Mesendoderm (in vitro differentiated cells): Measurements from ENCODE around the gene CHST15.

Experiments
- DNase-seq: peaks from one replicate; pipeline ENCODE4 v3.0.0; 2013
- H2AK5ac ChIP-seq: 2 replicates; pipeline ENCODE4 v1.6.1; 2013; ENCODE audit warnings: low read length, inconsistent platforms
- H2BK120ac ChIP-seq: 2 replicates; pipeline ENCODE4 v1.6.1; 2013; ENCODE audit warnings: low read depth, mild to moderate bottlenecking, low read length, moderate library complexity, mixed read lengths
- H2BK15ac ChIP-seq: replicated peaks from 2 replicates; pipeline ENCODE4 v1.6.1; 2013; ENCODE audit warnings: low read depth, mild to moderate bottlenecking, moderate library complexity
- H2BK5ac ChIP-seq: 2 replicates; pipeline ENCODE4 v1.6.1; 2013; ENCODE audit warnings: low read length, inconsistent platforms
- H3K18ac ChIP-seq: 2 replicates; pipeline ENCODE4 v1.6.1; 2013; ENCODE audit warnings: mild to moderate bottlenecking, low read length, mixed read lengths
- H3K23ac ChIP-seq: one replicate; pipeline ENCODE4 v1.6.1; 2013; ENCODE audit warnings: low read length
- H3K27ac ChIP-seq: 2 replicates; pipeline ENCODE4 v1.5.1; 2013; ENCODE audit warnings: low read depth, mild to moderate bottlenecking, inconsistent platforms, low read length, moderate library complexity
- H3K27me3 ChIP-seq: 2 replicates; pipeline ENCODE4 v1.6.1; 2013; ENCODE audit warnings: low read length, control low read depth, mild to moderate bottlenecking, inconsistent platforms; ENCODE audit not compliant: insufficient read depth, poor library complexity
- H3K36me3 ChIP-seq: 2 replicates; pipeline ENCODE4 v1.6.1; 2013; ENCODE audit warnings: low read length, inconsistent platforms; ENCODE audit not compliant: control insufficient read depth, insufficient read depth
- H3K4ac ChIP-seq: one replicate; pipeline ENCODE4 v1.6.1; 2013; ENCODE audit warnings: low read depth, mild to moderate bottlenecking, low read length, moderate library complexity
- H3K4me1 ChIP-seq: 2 replicates; pipeline ENCODE4 v1.6.1; 2013; ENCODE audit warnings: low read depth, low read length, inconsistent platforms; ENCODE audit not compliant: control insufficient read depth
- H3K4me2 ChIP-seq: 2 replicates; pipeline ENCODE4 v1.6.1; 2013; ENCODE audit warnings: low read length
- H3K4me3 ChIP-seq: 2 replicates; pipeline ENCODE4 v1.5.1; 2013; ENCODE audit warnings: mild to moderate bottlenecking, low read length
- H3K56ac ChIP-seq: one replicate; pipeline ENCODE4 v1.6.1; 2013; ENCODE audit warnings: low read length
- H3K79me1 ChIP-seq: 2 replicates; pipeline ENCODE4 v1.6.1; 2013; ENCODE audit warnings: low read length, inconsistent platforms
- H3K79me2 ChIP-seq: 2 replicates; pipeline ENCODE4 v1.6.1; 2013; ENCODE audit warnings: mild to moderate bottlenecking, low read length; ENCODE audit not compliant: control insufficient read depth, insufficient read depth
- H3K9ac ChIP-seq: 2 replicates; pipeline ENCODE4 v1.6.1; 2013; ENCODE audit warnings: low read length, inconsistent platforms
- H4K5ac ChIP-seq: one replicate; pipeline ENCODE4 v1.6.1; 2013; ENCODE audit warnings: low read length
- H4K8ac ChIP-seq: one replicate; pipeline ENCODE4 v1.6.1; 2013; ENCODE audit warnings: low read depth, mild to moderate bottlenecking, control low read depth, low read length, moderate library complexity
- WGBS: extraction: QIAGEN DNeasy Blood & Tissue Kit; methylation state at CpG from one replicate; pipeline ENCODE4 v1.1.7; 2013; ENCODE audit warnings: low lambda C conversion rate, missing lambda C conversion rate; ENCODE audit not compliant: insufficient coverage; ENCODE audit errors: extremely low coverage; 5-methylcytosine and 5-hydroxymethylcytosine counted together

The CHST15 gene

DNA sequence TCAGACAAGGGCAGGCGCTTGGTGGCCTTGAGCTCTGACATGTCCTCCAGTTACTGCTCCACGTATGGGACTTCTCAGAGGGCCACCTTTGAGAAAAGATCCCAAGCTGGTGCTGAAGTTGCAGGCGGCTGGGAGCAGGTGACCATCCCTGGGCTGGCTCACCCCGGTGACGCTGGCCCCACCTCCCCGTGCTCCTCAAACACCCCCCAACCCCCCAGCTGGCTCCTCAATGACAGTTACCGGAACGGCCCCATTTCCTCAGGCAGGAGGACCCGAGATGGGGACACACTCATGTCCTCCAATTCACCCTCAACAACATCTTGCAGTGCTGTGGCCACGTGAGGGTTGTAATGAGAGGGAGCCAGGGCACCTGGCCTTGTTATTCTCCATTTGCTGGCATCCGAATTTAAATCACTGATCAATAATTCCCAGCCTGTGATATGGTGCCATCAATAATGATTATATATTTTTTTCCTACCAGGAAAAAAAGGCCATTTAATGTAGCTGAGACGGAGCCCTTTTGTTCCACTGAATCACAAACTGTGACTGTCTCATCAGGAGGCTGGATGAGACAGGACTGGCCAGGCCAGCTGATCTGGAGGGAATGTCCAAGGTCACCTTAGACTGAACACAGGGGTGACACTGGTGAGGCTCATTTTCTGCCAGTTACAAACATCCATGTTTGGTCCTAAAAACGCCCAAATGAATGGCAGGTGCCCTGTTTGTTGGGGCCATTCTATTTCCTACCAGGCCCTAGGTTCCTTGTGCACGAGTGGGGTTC is 64.5 kb downstream of the CHST15 start:
- no CpG with 5 or more reads among the region's 14 CpGs for WGBS
- no peak overlapping the region for H2BK5ac ChIP-seq
- H3K27ac ChIP-seq: no peak overlapping the region
- H3K4me1 ChIP-seq: peaks cover 6% of the 10 kb centered on the region
- no peaks in the 10 kb centered on the region for H3K79me2 ChIP-seq
- H4K5ac ChIP-seq: no peak overlapping the region
- no peak overlapping the region for H3K4me3 ChIP-seq
- no peak overlapping the region for H3K23ac ChIP-seq
- no peak overlapping the region for H3K18ac ChIP-seq
- DNase-seq: no peak
- H3K27me3 ChIP-seq: no peaks in the 10 kb centered on the region
- H3K56ac ChIP-seq: no peak overlapping the region
- no peak overlapping the region for H3K4ac ChIP-seq
- no peak overlapping the region for H2AK5ac ChIP-seq
- H3K79me1 ChIP-seq: no peaks in the 10 kb centered on the region
- H2BK15ac ChIP-seq: no peak overlapping the region
- H3K4me2 ChIP-seq: no peak overlapping the region
- H4K8ac ChIP-seq: no peak overlapping the region
- no peaks in the 10 kb centered on the region for H3K36me3 ChIP-seq
- H3K9ac ChIP-seq: no peak overlapping the region
- no peak overlapping the region for H2BK120ac ChIP-seq

DNA sequence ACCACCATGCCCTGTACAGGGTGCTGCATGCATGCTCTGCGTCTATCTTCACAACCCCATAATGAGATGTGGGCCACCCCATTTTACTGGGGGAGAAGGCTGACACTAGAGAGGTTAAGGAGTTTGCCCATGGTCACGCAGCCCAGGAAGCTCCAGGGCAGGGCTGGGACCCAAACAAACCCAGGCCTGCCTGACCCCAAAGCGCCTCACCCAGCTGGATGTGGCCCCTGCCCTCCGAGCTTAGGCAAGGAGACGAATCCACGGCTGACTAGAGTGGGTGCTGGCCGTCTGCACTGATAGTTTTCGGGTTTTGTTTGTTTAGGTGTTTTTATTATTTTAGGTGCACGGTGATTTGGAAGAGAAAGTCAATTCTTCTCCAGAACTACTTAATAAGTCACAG is 65.7 kb downstream of the CHST15 start:
- H3K4me1 ChIP-seq: peaks cover 5% of the 10 kb centered on the region
- no peak overlapping the region for H4K5ac ChIP-seq
- no peak overlapping the region for H3K9ac ChIP-seq
- H4K8ac ChIP-seq: no peak overlapping the region
- H3K23ac ChIP-seq: no peak overlapping the region
- H3K27ac ChIP-seq: no peak overlapping the region
- no peaks in the 10 kb centered on the region for H3K79me1 ChIP-seq
- no peak overlapping the region for H2AK5ac ChIP-seq
- H3K36me3 ChIP-seq: no peaks in the 10 kb centered on the region
- no peak for DNase-seq
- H3K4me2 ChIP-seq: no peak overlapping the region
- no peak overlapping the region for H3K56ac ChIP-seq
- H3K4ac ChIP-seq: no peak overlapping the region
- no peaks in the 10 kb centered on the region for H3K79me2 ChIP-seq
- H2BK5ac ChIP-seq: no peak overlapping the region
- no peak overlapping the region for H3K4me3 ChIP-seq
- no peaks in the 10 kb centered on the region for H3K27me3 ChIP-seq
- WGBS: no CpG with 5 or more reads among the region's 9 CpGs
- no peak overlapping the region for H3K18ac ChIP-seq
- H2BK120ac ChIP-seq: no peak overlapping the region
- no peak overlapping the region for H2BK15ac ChIP-seq

DNA sequence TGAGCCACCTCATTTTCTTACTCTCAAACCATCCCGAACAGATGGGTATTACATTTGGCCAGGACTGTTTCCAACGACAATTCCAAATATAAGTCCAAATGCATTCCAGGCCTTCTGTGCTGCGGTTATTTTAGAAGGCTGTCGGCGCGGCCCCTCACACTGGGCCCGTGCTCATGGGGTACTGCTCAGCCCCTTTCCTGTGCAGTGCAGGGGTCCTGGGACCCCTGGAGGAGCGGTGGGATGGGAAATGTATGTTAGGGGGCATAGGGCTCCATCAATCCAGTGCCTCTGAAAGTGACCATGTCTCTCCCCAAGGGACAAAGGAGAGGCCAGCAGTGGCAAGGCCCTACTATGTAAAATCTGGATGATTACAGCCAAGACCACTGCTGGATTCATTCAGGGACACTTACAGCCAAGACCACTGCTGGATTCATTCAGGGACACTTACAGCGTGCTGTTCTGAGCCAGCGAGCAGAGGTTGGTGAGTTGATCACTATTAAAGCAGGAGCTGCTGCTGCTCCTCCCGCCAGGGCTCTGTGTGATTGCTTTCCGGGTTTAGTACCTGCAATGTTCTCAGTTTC is 66.3 kb downstream of the CHST15 start:
- no peak overlapping the region for H3K27ac ChIP-seq
- H4K5ac ChIP-seq: no peak overlapping the region
- no peak overlapping the region for H2BK5ac ChIP-seq
- WGBS: no CpG with 5 or more reads among the region's 12 CpGs
- H3K4me1 ChIP-seq: peaks cover 5% of the 10 kb centered on the region
- no peak for DNase-seq
- no peak overlapping the region for H2BK15ac ChIP-seq
- H3K79me1 ChIP-seq: no peaks in the 10 kb centered on the region
- H3K18ac ChIP-seq: no peak overlapping the region
- no peaks in the 10 kb centered on the region for H3K27me3 ChIP-seq
- no peak overlapping the region for H3K56ac ChIP-seq
- H2BK120ac ChIP-seq: no peak overlapping the region
- H3K36me3 ChIP-seq: no peaks in the 10 kb centered on the region
- H3K23ac ChIP-seq: no peak overlapping the region
- no peak overlapping the region for H3K4me2 ChIP-seq
- H4K8ac ChIP-seq: no peak overlapping the region
- H3K4ac ChIP-seq: no peak overlapping the region
- H2AK5ac ChIP-seq: no peak overlapping the region
- H3K4me3 ChIP-seq: no peak overlapping the region
- H3K9ac ChIP-seq: no peak overlapping the region
- H3K79me2 ChIP-seq: no peaks in the 10 kb centered on the region

DNA sequence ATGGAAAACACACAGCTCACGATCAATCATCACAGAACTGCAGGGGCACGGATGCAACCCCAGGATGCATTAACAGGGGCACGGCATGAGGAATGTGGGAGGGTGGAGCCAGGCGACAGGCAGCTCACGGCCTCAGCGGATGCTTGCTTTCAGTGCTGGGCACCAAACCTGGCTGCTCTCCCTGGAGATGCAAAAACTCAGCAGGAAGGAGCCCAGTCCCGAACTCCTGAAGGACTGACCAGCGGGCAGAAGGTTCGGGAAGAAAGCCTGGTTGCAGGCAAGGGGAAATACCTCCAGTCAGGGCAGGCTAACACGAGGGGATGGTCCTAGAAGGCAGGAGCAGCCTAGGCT is 66.8 kb downstream of the CHST15 start:
- H3K4me3 ChIP-seq: no peak overlapping the region
- H3K4ac ChIP-seq: no peak overlapping the region
- no peak overlapping the region for H2BK120ac ChIP-seq
- H3K79me2 ChIP-seq: no peaks in the 10 kb centered on the region
- no peak overlapping the region for H3K9ac ChIP-seq
- H4K8ac ChIP-seq: no peak overlapping the region
- no peak overlapping the region for H3K23ac ChIP-seq
- H3K4me1 ChIP-seq: peaks cover 5% of the 10 kb centered on the region
- H3K27ac ChIP-seq: no peak overlapping the region
- peak overlapping the region; percentile 34 for H3K56ac ChIP-seq
- no peak overlapping the region for H2AK5ac ChIP-seq
- no peak overlapping the region for H3K18ac ChIP-seq
- DNase-seq: peak; percentile 32
- no CpG with 5 or more reads among the region's 10 CpGs for whole genome bisulfite sequencing
- H2BK5ac ChIP-seq: no peak overlapping the region
- H3K79me1 ChIP-seq: no peaks in the 10 kb centered on the region
- no peak overlapping the region for H2BK15ac ChIP-seq
- H3K4me2 ChIP-seq: no peak overlapping the region
- H4K5ac ChIP-seq: no peak overlapping the region
- H3K36me3 ChIP-seq: no peaks in the 10 kb centered on the region
- H3K27me3 ChIP-seq: no peaks in the 10 kb centered on the region

DNA sequence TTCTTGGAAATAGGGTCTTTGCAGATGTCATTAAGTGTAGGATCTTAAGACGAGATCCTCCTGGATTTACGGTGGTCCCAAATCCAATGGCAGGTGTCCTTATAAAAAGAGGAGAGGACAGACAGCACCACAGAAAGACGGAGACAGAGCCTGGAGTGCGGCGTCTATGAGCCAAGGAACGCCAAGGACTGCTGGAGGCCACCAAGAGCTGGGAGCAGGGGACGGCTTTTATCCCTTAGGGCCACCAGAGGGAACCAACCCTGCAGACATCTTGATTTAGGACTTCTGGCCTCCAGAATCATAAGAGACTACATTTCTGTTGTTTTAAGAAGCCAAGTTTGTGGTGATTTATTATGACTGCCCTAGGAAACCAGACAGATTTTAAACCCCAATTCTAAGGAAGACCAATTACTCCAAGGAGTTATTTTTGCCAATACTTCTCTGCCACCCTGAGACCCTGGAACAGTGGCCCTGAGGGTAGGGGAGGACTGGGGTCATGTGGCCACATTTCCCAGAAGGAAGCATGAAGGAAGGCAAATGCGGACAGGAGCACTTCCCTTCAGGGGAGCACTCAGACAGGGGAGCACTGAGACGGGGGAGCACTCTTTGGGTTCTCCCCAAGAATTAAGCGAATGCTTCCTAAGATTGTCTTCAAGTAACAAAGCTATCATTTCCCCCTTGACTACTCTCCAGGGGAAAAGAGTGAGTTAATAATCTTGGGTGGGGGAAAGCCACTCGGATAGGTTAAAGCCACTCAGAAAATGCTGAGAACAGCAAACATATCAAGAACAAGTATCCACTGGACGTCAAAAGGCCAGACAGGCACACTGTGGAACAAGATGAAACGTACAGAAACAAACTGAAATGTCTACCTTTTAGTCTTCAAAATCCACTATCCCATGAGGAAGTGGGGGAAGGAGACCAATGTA is 67.5 kb downstream of the CHST15 start:
- H3K23ac ChIP-seq: no peak overlapping the region
- no peaks in the 10 kb centered on the region for H3K79me2 ChIP-seq
- H3K4me1 ChIP-seq: peaks cover 6% of the 10 kb centered on the region
- H3K18ac ChIP-seq: no peak overlapping the region
- no peak overlapping the region for H2AK5ac ChIP-seq
- no CpG with 5 or more reads among the region's 13 CpGs for WGBS
- no peak overlapping the region for H2BK15ac ChIP-seq
- no peak overlapping the region for H2BK120ac ChIP-seq
- H3K9ac ChIP-seq: no peak overlapping the region
- H3K27me3 ChIP-seq: no peaks in the 10 kb centered on the region
- H3K4me2 ChIP-seq: no peak overlapping the region
- no peaks in the 10 kb centered on the region for H3K36me3 ChIP-seq
- no peak overlapping the region for H3K4me3 ChIP-seq
- no peak overlapping the region for H4K8ac ChIP-seq
- H4K5ac ChIP-seq: no peak overlapping the region
- H2BK5ac ChIP-seq: no peak overlapping the region
- H3K27ac ChIP-seq: no peak overlapping the region
- peak overlapping the region; percentile 34 for H3K56ac ChIP-seq
- H3K4ac ChIP-seq: no peak overlapping the region
- H3K79me1 ChIP-seq: no peaks in the 10 kb centered on the region
- peak; percentile 66 for DNase-seq
